Activated naive CD4-positive, alpha-beta T cell treated with anti-CD3 and anti-CD28 coated beads, Interleukin-2, amount 10 ng/mL, durations not matched to agents 7 days and 5 days (primary cell): ENCODE results near the gene PRKG1.
A peak's percentile ranks its signal among the peaks of the same experiment; 100 is the strongest.

ENCODE experiments used
- CTCF ChIA-PET: fragments of 350-600 bp; sonication (Branson Sonifier 250); formaldehyde crosslinking; loops from one replicate; lab custom pipeline; 2021; ENCODE audit warnings: antibody characterized with exemption; lab: Charles Lee
- DNase-seq: peaks from one replicate; pipeline ENCODE4 v3.0.0-alpha.2; 2020
- H3K27ac Mint-ChIP-seq: one replicate; pipeline ENCODE4 v1.8.0; 2021; ENCODE audit warnings: mild to moderate bottlenecking, moderate library complexity, mixed read lengths
- H3K27me3 Mint-ChIP-seq: one replicate; pipeline ENCODE4 v1.8.0; 2021; ENCODE audit warnings: mild to moderate bottlenecking, mixed read lengths
- H3K36me3 Mint-ChIP-seq: one replicate; pipeline ENCODE4 v1.8.0; 2021; ENCODE audit warnings: mixed read lengths
- H3K4me1 Mint-ChIP-seq: one replicate; pipeline ENCODE4 v1.8.0; 2021; ENCODE audit warnings: mixed read lengths
- H3K4me3 Mint-ChIP-seq: one replicate; pipeline ENCODE4 v1.8.0; 2021; ENCODE audit warnings: mild to moderate bottlenecking, moderate library complexity, mixed read lengths
- H3K9me3 Mint-ChIP-seq: one replicate; pipeline ENCODE4 v1.8.0; 2021; ENCODE audit warnings: mixed read lengths

Gene PRKG1

GRCh38 chr10:51846856-51847506 lies 772.7 kb downstream of the PRKG1 start:
- Mint-ChIP-seq H3K27ac (no peak overlapping the region), H3K36me3 (no peaks in the 10 kb centered on the region), H3K27me3 (no peaks in the 10 kb centered on the region), H3K9me3 (no peaks in the 10 kb centered on the region), H3K4me3 (no peak overlapping the region), H3K4me1 (no peaks in the 10 kb centered on the region)
- CTCF ChIA-PET = no interaction called here
- no peak for DNase-seq

GRCh38 chr10:51852297-51852696 lies 778.0 kb downstream of the PRKG1 start:
- H3K27me3 Mint-ChIP-seq = no peaks in the 10 kb centered on the region
- H3K4me3 Mint-ChIP-seq = no peak overlapping the region
- CTCF ChIA-PET = no interaction called here

GRCh38 chr10:51857305-51857704 lies 783.0 kb downstream of the PRKG1 start:
- Mint-ChIP-seq H3K4me1 (no peaks in the 10 kb centered on the region), H3K27me3 (no peaks in the 10 kb centered on the region), H3K27ac (no peak overlapping the region), H3K9me3 (no peaks in the 10 kb centered on the region), H3K4me3 (no peak overlapping the region), H3K36me3 (no peaks in the 10 kb centered on the region)
- CTCF ChIA-PET = no interaction called here
- no peak for DNase-seq

More at GRCh38 chr10:51852297-51852696, 778.0 kb downstream of the PRKG1 start:
- H3K4me1 Mint-ChIP-seq = no peaks in the 10 kb centered on the region
- no peak overlapping the region for H3K27ac Mint-ChIP-seq
- no peak for DNase-seq
- H3K36me3 Mint-ChIP-seq = no peaks in the 10 kb centered on the region
- H3K9me3 Mint-ChIP-seq = no peaks in the 10 kb centered on the region

- H3K36me3 Mint-ChIP-seq = no peaks in the 10 kb centered on the region
- no peak overlapping the region for H3K4me3 Mint-ChIP-seq
- DNase-seq = no peak
- CTCF ChIA-PET = no interaction called here
- no peaks in the 10 kb centered on the region for H3K4me1 Mint-ChIP-seq
- no peaks in the 10 kb centered on the region for H3K27me3 Mint-ChIP-seq
- H3K27ac Mint-ChIP-seq = no peak overlapping the region
- no peaks in the 10 kb centered on the region for H3K9me3 Mint-ChIP-seq
Observed at GRCh38 chr10:51860257-51860656, 786.0 kb downstream of the PRKG1 start.

GRCh38 chr10:51861051-51861450 lies 786.8 kb downstream of the PRKG1 start:
- Mint-ChIP-seq H3K4me1 (no peaks in the 10 kb centered on the region), H3K4me3 (no peak overlapping the region), H3K9me3 (no peaks in the 10 kb centered on the region), H3K36me3 (no peaks in the 10 kb centered on the region), H3K27ac (no peak overlapping the region), H3K27me3 (no peaks in the 10 kb centered on the region)
- DNase-seq = no peak
- CTCF ChIA-PET = no interaction called here

- H3K4me1 Mint-ChIP-seq = no peaks in the 10 kb centered on the region
- H3K27ac Mint-ChIP-seq = no peak overlapping the region
- CTCF ChIA-PET = no interaction called here
- no peaks in the 10 kb centered on the region for H3K27me3 Mint-ChIP-seq
- no peaks in the 10 kb centered on the region for H3K9me3 Mint-ChIP-seq
- no peak for DNase-seq
- no peaks in the 10 kb centered on the region for H3K36me3 Mint-ChIP-seq
- H3K4me3 Mint-ChIP-seq = no peak overlapping the region
Observed at GRCh38 chr10:51861731-51862130, 787.4 kb downstream of the PRKG1 start.

- no peaks in the 10 kb centered on the region for H3K4me1 Mint-ChIP-seq
- H3K4me3 Mint-ChIP-seq = no peak overlapping the region
- DNase-seq = no peak
- no peaks in the 10 kb centered on the region for H3K36me3 Mint-ChIP-seq
- H3K9me3 Mint-ChIP-seq = no peaks in the 10 kb centered on the region
- CTCF ChIA-PET = no interaction called here
- H3K27ac Mint-ChIP-seq = no peak overlapping the region
- no peaks in the 10 kb centered on the region for H3K27me3 Mint-ChIP-seq
Observed at GRCh38 chr10:51862149-51862548, 787.9 kb downstream of the PRKG1 start.

- CTCF ChIA-PET = no interaction called here
Observed at GRCh38 chr10:51867956-51868355, 793.7 kb downstream of the PRKG1 start.

GRCh38 chr10:51874131-51874530 lies 799.8 kb downstream of the PRKG1 start:
- CTCF ChIA-PET = no interaction called here
- Mint-ChIP-seq H3K36me3 (peaks cover 2% of the 10 kb centered on the region), H3K27ac (no peak overlapping the region), H3K27me3 (no peaks in the 10 kb centered on the region), H3K4me1 (peaks cover 9% of the 10 kb centered on the region), H3K9me3 (no peaks in the 10 kb centered on the region), H3K4me3 (no peak overlapping the region)
- no peak for DNase-seq

More at GRCh38 chr10:51867956-51868355, 793.7 kb downstream of the PRKG1 start:
- DNase-seq = no peak
- Mint-ChIP-seq H3K36me3 (no peaks in the 10 kb centered on the region), H3K4me3 (no peak overlapping the region), H3K4me1 (no peaks in the 10 kb centered on the region), H3K9me3 (no peaks in the 10 kb centered on the region), H3K27ac (no peak overlapping the region), H3K27me3 (no peaks in the 10 kb centered on the region)

- CTCF ChIA-PET = interaction anchor here (0.7 kb wide), 1 partner anchor 24 kb away, joined by 4 read pairs; no protein-coding TSS in a partner anchor
- Mint-ChIP-seq H3K36me3 (peaks cover 2% of the 10 kb centered on the region), H3K4me1 (peaks cover 15% of the 10 kb centered on the region), H3K27me3 (no peaks in the 10 kb centered on the region), H3K27ac (no peak overlapping the region), H3K9me3 (no peaks in the 10 kb centered on the region), H3K4me3 (no peak overlapping the region)
- no peak for DNase-seq
Observed at GRCh38 chr10:51875610-51876009, 801.3 kb downstream of the PRKG1 start.

GRCh38 chr10:51876503-51876902 lies 802.2 kb downstream of the PRKG1 start:
- Mint-ChIP-seq H3K9me3 (peaks cover 1% of the 10 kb centered on the region), H3K27me3 (no peaks in the 10 kb centered on the region), H3K36me3 (peaks cover 2% of the 10 kb centered on the region), H3K27ac (no peak overlapping the region), H3K4me3 (no peak overlapping the region), H3K4me1 (peaks cover 15% of the 10 kb centered on the region)
- CTCF ChIA-PET = no interaction called here
- no peak for DNase-seq

GRCh38 chr10:51876979-51877378 lies 802.7 kb downstream of the PRKG1 start:
- CTCF ChIA-PET = no interaction called here
- Mint-ChIP-seq H3K27me3 (no peaks in the 10 kb centered on the region), H3K4me1 (peaks cover 15% of the 10 kb centered on the region), H3K4me3 (no peak overlapping the region), H3K36me3 (peaks cover 2% of the 10 kb centered on the region), H3K27ac (no peak overlapping the region), H3K9me3 (peaks cover 1% of the 10 kb centered on the region)
- DNase-seq = no peak

GRCh38 chr10:51877636-51878035 lies 803.3 kb downstream of the PRKG1 start:
- H3K27me3 Mint-ChIP-seq = no peaks in the 10 kb centered on the region
- H3K4me1 Mint-ChIP-seq = peaks cover 15% of the 10 kb centered on the region
- H3K9me3 Mint-ChIP-seq = peaks cover 1% of the 10 kb centered on the region
- no peak for DNase-seq
- peaks cover 2% of the 10 kb centered on the region for H3K36me3 Mint-ChIP-seq
- no peak overlapping the region for H3K4me3 Mint-ChIP-seq
- H3K27ac Mint-ChIP-seq = no peak overlapping the region
- CTCF ChIA-PET = no interaction called here

GRCh38 chr10:51878695-51879094 lies 804.4 kb downstream of the PRKG1 start:
- no peaks in the 10 kb centered on the region for H3K27me3 Mint-ChIP-seq
- peaks cover 1% of the 10 kb centered on the region for H3K9me3 Mint-ChIP-seq
- DNase-seq = no peak
- peaks cover 15% of the 10 kb centered on the region for H3K4me1 Mint-ChIP-seq
- peaks cover 2% of the 10 kb centered on the region for H3K36me3 Mint-ChIP-seq
- no peak overlapping the region for H3K4me3 Mint-ChIP-seq
- CTCF ChIA-PET = interaction anchor here (1.2 kb wide), 1 partner anchor 16 kb away, joined by 3 read pairs; no protein-coding TSS in a partner anchor
- peak overlapping the region; percentile 85 for H3K27ac Mint-ChIP-seq

GRCh38 chr10:51879238-51879637 lies 805.0 kb downstream of the PRKG1 start:
- H3K36me3 Mint-ChIP-seq = peaks cover 2% of the 10 kb centered on the region
- peaks cover 15% of the 10 kb centered on the region for H3K4me1 Mint-ChIP-seq
- CTCF ChIA-PET = interaction anchor here (1.2 kb wide), 1 partner anchor 16 kb away, joined by 3 read pairs; no protein-coding TSS in a partner anchor
- H3K4me3 Mint-ChIP-seq = peak overlapping the region; percentile 30
- H3K27me3 Mint-ChIP-seq = no peaks in the 10 kb centered on the region
- peaks cover 1% of the 10 kb centered on the region for H3K9me3 Mint-ChIP-seq
- H3K27ac Mint-ChIP-seq = peak overlapping the region; percentile 85
- peak; percentile 22 for DNase-seq
